A549 treated with AZD2906 at 1 μM for 4 hours (cell line): ENCODE results near the gene GPR32. TPM values are rescaled to one million over a fixed set of nuclear protein-coding genes. Genes with fewer than 3 reads are reported as not detected.

Experiments
- total RNA-seq: library from RNA; stranded (reverse); fragments of 200-300 nt; extraction: Qiagen RNA extraction; gene quantifications from 5 replicates; pipeline ENCODE4 v1.2.3, GENCODE V29; 2022

The GPR32 gene, protein sequence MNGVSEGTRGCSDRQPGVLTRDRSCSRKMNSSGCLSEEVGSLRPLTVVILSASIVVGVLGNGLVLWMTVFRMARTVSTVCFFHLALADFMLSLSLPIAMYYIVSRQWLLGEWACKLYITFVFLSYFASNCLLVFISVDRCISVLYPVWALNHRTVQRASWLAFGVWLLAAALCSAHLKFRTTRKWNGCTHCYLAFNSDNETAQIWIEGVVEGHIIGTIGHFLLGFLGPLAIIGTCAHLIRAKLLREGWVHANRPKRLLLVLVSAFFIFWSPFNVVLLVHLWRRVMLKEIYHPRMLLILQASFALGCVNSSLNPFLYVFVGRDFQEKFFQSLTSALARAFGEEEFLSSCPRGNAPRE
- total RNA-seq: not detected in 5 replicates

GRCh38 chr19:50770164-50770563, at the start of gene GPR32:
TSS of gene GPR32 (plus strand) at chr19:50770464. CDS start at chr19:50770601, 137 bp downstream.

GRCh38 chr19:50723069-50723468, 47.2 kb upstream of the GPR32 start, which contains the start of gene CLEC11A:
TSS of gene CLEC11A (plus strand) at chr19:50723364. CDS start at chr19:50723526, 162 bp downstream.

GRCh38 chr19:50790396-50790795, 20.1 kb downstream of the GPR32 start, which contains the start of gene ACP4:
TSS of gene ACP4 (plus strand) at chr19:50790415. CDS start at chr19:50790415, 0 bp downstream.

Other genes with a start within 250 kb of the GPR32 start
- gene LRRC4B, start 202.0 kb upstream of the GPR32 start, total RNA-seq: 0.41 to 0.55 TPM (median 0.44 TPM) in 5 replicates
- 0.39 to 0.63 TPM (median 0.46 TPM) in 5 replicates for gene SYT3, start 130.6 kb upstream of the GPR32 start, total RNA-seq
- gene C19orf81, start 121.0 kb upstream of the GPR32 start, total RNA-seq: 3.5 to 13.4 TPM (median 10.5 TPM) in 5 replicates
- 0.09 to 0.31 TPM (median 0.17 TPM) in 5 replicates for gene SHANK1, start 50.7 kb upstream of the GPR32 start, total RNA-seq
- gene CLEC11A, start 47.1 kb upstream of the GPR32 start, total RNA-seq: 5.9 to 11.1 TPM (median 10.8 TPM) in 5 replicates
- gene ACP4, start 20.0 kb downstream of the GPR32 start, total RNA-seq: not detected in 5 replicates
- 0.09 to 0.29 TPM (median 0.20 TPM) in 5 replicates for gene KLK1, start 53.3 kb downstream of the GPR32 start, total RNA-seq
- not detected in 5 replicates for gene KLK15, start 63.1 kb downstream of the GPR32 start, total RNA-seq
- not detected in 5 replicates for gene KLK3, start 84.5 kb downstream of the GPR32 start, total RNA-seq
- gene KLK2, start 103.0 kb downstream of the GPR32 start, total RNA-seq: 0.06 to 0.27 TPM (median 0.13 TPM) in 5 replicates
- gene KLK4, start 140.9 kb downstream of the GPR32 start, total RNA-seq: 0.14 to 0.17 TPM (median 0.16 TPM) in 3 of 5 replicates, not detected in the others
- 0.09 TPM in 1 of 5 replicates, not detected in the others for gene KLK5, start 182.6 kb downstream of the GPR32 start, total RNA-seq
- 0.15 to 0.54 TPM (median 0.22 TPM) in 5 replicates for gene KLK6, start 199.1 kb downstream of the GPR32 start, total RNA-seq
- 0.09 to 0.17 TPM in 2 of 5 replicates, not detected in the others for gene KLK7, start 213.5 kb downstream of the GPR32 start, total RNA-seq
- not detected in 5 replicates for gene KLK8, start 231.1 kb downstream of the GPR32 start, total RNA-seq
- gene KLK10, start 249.2 kb downstream of the GPR32 start, total RNA-seq: 0.17 to 0.65 TPM (median 0.30 TPM) in 5 replicates